ENCODE measurements around the gene L3MBTL2.
A peak's percentile ranks its signal among the peaks of the same experiment; 100 is the strongest.

L3MBTL2 gene

DNA sequence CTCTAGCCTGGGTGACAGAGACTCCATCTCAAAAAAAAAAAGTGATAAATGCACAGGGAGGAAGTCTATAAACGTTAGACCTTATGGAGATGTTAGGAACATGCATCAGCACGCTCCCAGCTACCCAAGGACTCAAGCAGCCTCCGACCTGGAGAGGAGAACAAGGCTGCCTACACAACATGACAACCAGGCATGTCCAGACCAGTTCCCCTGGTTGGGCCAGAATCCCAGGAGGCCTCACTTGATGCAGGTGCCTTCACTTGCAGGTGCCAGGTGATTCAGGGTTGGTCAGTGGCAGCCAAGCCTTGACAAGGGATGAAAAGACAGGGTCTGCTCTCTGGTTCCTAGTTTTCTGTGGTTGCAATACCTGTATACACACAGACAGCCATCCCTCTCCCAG lies 75.0 kb downstream of the L3MBTL2 start:
- peak in 2 of 3 experiments; percentile 2 to 19 for DNase-seq

DNA sequence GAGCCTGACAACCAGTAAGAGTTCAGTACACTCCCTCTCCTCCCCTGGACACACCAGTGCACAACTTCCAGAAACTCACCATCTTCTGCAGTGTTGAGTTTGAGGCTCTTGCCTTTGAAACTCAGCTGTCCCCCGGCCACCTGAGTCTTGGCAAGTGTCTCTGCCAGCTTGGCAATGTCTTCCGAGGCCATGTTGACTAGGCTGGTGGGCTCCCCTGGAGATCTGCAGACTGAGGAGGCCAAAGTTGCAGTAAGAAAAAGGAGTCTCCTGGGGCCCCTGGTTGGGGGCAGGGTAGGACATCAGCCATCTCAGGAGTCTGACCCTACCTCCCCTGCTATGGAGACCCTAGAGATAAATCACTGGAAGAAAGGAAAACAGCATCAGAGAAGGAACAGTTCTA lies 75.7 kb downstream of the L3MBTL2 start:
- no peak for DNase-seq

All from NCI-H1417 (cell line).